ENCODE results near the gene HOXA9.

Gene HOXA9

GRCh38 chr7:27162561-27163287 is 2.6 kb downstream of the HOXA9 start:
- H3K4me3 ChIP-seq (ENCODE audit: low read depth, low read length): no peak overlapping the region
- TF ChIP-seq, protein P1, sequence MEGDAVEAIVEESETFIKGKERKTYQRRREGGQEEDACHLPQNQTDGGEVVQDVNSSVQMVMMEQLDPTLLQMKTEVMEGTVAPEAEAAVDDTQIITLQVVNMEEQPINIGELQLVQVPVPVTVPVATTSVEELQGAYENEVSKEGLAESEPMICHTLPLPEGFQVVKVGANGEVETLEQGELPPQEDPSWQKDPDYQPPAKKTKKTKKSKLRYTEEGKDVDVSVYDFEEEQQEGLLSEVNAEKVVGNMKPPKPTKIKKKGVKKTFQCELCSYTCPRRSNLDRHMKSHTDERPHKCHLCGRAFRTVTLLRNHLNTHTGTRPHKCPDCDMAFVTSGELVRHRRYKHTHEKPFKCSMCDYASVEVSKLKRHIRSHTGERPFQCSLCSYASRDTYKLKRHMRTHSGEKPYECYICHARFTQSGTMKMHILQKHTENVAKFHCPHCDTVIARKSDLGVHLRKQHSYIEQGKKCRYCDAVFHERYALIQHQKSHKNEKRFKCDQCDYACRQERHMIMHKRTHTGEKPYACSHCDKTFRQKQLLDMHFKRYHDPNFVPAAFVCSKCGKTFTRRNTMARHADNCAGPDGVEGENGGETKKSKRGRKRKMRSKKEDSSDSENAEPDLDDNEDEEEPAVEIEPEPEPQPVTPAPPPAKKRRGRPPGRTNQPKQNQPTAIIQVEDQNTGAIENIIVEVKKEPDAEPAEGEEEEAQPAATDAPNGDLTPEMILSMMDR (IDR thresholded peaks at IDR 0.05; ENCODE audit: low read depth, low read length): no peak
- H3K4me1 ChIP-seq: no peaks in the 10 kb centered on the region
- H3K36me3 ChIP-seq: no peaks in the 10 kb centered on the region
- DNase-seq: no peak
- no peaks in the 10 kb centered on the region for H3K9me3 ChIP-seq
- H3K27me3 ChIP-seq: peaks cover 97% of the 10 kb centered on the region

DNA sequence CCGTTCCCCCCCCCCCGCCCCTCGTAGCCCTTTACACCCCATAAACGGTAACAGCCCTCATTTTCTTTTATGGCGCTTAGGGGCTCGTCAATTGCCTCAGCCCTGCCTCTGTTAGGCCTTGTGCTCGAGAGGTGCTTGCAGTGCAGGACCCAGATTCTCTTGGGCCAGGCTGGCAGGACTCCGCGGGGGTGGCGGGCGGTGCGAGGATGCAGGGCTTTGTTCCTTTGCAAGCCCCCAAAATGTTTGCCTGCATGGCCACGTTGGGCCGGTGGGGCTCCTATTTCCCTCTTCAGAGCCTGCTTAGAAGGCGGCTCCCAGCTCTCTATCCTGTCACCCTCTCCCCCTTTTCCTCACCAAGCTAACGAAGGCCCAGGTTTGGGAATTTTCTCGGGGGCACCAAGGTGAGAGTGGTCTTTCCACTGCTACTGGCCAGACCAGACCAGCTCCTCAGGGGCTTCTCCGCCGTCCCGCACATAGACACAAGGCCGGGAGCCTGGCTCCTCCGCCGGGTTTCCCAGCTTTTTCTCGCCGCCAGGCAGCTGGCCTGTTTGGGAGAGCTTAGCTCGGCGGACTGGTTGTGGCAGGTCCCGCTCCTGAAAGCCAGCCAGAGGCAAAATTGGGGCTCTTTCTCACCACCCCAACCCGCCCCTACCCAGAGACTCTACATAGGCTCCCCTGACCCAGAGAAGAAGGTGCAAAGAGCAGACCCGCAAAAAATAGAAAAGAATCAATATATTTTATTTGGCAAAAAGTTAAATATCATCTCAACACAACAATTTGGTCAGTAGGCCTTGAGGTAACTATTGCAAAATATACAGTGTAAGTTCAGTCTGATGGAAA is 3.4 kb downstream of the HOXA9 start:
- Histone ChIP-seq H3K4me3 (ENCODE audit: low read depth, low read length) (no peak overlapping the region), H3K27me3 (peaks cover 97% of the 10 kb centered on the region), H3K36me3 (no peaks in the 10 kb centered on the region), H3K4me1 (no peaks in the 10 kb centered on the region), H3K9me3 (no peaks in the 10 kb centered on the region)
- TF ChIP-seq, protein P1 (IDR thresholded peaks at IDR 0.05; ENCODE audit: low read depth, low read length): no peak
- DNase-seq: no peak

DNA sequence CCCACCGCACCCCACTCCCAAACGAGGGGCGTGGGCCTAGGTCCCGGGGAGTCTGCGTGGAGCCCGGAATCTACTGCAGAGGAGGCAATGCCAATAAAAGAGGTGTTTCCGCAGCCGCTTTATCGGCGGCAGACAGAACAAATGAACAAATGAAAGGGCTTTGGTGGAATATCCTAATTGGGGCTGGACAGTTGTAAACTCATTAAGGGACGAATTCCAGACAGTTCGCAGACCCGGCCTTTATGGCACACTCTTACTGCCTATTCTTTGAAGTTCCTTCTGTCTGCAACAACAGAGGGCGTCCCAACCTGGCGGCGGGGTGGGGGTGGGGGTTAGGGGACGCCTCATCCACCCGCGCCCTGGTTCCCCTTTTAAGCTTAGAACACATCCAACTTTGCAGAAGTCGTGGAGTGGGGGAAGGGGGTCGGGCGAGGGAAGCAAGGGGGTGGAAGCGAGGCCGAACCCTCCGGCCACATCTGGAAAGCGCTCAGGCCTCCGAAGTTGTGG is 4.1 kb downstream of the HOXA9 start:
- H3K4me1 ChIP-seq: no peaks in the 10 kb centered on the region
- TF ChIP-seq, protein P1 (IDR thresholded peaks at IDR 0.05; ENCODE audit: low read depth, low read length): no peak
- H3K27me3 ChIP-seq: peaks cover 97% of the 10 kb centered on the region
- H3K36me3 ChIP-seq: no peaks in the 10 kb centered on the region
- H3K4me3 ChIP-seq (ENCODE audit: low read depth, low read length): peak overlapping the region; percentile 58
- H3K9me3 ChIP-seq: no peaks in the 10 kb centered on the region
- DNase-seq: no peak

GRCh38 chr7:27160546-27161213 is 4.7 kb downstream of the HOXA9 start:
- Histone ChIP-seq H3K9me3 (no peaks in the 10 kb centered on the region), H3K4me3 (ENCODE audit: low read depth, low read length) (peak overlapping the region; percentile 58), H3K36me3 (no peaks in the 10 kb centered on the region), H3K4me1 (no peaks in the 10 kb centered on the region), H3K27me3 (peaks cover 97% of the 10 kb centered on the region)
- TF ChIP-seq, protein P1 (IDR thresholded peaks at IDR 0.05; ENCODE audit: low read depth, low read length): peak; percentile 90
- peak; percentile 83 for DNase-seq

DNA sequence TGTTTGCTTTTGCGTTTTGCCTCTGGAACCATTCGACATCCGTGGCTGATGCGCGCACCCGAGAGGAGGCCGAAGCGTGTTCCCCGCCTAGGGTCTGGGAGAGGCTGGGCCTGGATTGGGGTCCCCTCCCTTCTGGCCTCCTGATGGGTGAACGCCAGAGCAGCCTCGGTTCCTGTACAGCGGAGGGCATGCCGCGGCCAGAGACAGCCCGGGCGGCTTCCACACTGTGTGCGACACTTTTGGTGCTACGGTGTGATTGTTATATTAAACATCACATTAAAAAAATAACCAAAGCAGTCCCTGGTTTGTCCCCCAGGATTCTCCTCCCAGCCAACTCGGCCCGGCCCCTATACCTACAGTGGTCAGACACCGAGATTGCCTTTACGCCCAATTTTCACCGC is 5.2 kb downstream of the HOXA9 start:
- TF ChIP-seq, protein P1 (IDR thresholded peaks at IDR 0.05; ENCODE audit: low read depth, low read length): no peak
- no peaks in the 10 kb centered on the region for H3K4me1 ChIP-seq
- no peaks in the 10 kb centered on the region for H3K9me3 ChIP-seq
- DNase-seq: peak; percentile 2
- no peaks in the 10 kb centered on the region for H3K36me3 ChIP-seq
- no peak overlapping the region; the same call in 1 of the 2 replicates for H3K4me3 ChIP-seq (ENCODE audit: low read depth, low read length)
- peaks cover 97% of the 10 kb centered on the region for H3K27me3 ChIP-seq

Measured in BE2C (cell line).